Inflammatory macrophage (primary cell): ENCODE data around the gene LRMDA.
"Not testable (repeated sequence)": the region's sequence is repeated elsewhere in the genome, so short reads cannot be mapped to it uniquely, and the experiment has no call there.

Source experiments
- DNase-seq, 2 donors: peaks; one replicate each; pipeline ENCODE4 v3.0.0-alpha.2; 2020 to 2022

LRMDA gene

DNA sequence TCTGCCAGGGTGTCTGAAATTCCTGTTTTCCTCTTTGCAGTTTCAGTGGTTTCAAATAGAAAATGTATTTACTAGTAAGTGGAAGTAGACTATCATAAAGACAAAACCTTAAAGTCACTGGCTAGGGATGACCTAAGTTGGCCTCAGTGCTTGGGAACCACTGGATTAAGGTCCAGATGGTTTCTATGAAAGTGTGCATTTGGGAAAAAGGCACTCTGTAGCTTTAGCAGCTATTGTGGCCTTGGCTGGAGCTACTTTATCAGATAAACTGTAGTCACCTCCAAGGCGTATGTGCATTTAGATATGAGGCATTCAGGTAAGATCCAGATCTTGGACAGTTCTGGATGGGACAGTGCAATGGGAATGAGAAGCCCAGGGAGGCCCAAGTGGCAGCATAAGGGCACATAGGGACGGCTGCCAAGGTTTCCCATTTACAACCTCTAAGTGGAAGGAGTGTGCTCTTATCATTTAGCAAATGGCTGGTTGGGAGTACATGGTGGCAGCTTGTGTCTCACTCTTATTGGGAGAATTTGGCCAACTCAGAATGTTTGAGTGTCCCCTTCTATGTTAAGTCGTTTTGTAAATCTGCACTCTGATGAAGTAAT, 185.6 kb downstream of the LRMDA start:
- no peak for DNase-seq

DNA sequence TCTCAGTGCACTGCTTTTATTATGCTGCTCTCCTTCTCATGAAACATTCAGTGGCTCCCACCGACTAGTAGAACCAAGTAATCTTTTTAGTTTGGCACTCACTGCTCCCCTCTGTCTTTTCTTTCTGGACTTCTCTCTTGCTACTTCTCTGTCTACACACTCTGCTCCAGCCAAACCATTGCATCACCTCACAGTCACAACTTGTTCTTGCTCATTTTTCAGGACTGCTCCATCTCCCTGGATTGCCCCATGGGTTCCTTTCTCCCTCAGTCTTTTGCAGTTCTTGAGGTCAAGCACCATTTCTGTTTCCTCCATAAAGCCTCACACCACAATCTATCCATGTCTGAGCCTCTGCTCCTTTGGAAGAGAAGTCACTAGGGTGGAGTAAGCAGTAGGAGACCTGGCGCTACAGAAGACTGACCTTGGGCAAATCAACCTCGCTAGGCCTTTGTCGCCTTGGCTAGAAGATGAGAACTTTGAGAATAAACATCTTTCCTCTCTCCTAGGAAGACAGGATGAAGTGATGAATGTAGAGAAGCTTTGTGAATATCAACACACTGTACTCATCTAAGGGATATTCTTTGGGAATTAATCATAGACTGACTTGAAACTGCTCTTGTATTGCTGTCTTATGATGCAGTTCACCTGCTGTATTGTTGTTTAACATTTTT, 186.2 kb downstream of the LRMDA start:
- peak; percentile 67 to 71 for DNase-seq

DNA sequence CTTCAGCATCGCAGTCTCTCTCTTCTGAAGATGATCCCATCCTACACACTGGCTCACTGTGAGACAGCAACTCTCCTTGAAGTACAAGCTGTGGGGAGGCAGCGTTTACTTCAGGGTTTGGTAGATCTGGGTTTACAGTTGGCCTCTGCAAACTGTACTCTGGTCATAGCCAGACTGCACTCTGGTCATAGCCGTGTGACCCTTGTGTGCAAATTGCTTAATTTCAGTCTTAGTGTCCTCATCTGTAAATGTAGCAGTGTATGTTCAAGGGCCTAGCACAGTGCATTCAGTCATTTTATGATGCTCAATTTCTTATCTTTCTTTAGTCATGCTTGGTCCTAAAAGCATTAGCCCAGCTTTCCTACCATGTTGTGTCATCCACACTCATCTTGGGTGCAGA, 188.2 kb downstream of the LRMDA start:
- DNase-seq, result peak; percentile 37 to 57

DNA sequence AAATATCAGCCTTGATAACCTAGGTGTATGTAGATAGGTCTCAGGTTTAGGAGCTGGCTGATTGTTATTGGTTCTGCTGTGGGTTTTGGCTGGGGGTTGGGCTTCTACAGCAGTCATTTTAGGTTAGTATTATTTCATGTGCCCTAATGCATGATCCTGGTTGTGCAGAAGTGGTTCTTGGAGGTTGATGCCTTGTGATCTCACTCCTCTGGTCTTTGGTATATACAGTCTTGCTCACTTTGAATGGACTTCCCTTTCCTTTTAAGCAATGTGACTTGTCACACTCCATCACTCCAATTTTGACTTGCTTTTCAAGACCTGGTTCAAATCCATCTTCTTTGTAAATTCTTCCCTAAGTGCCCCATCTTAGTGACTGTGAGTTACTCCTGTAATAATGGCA, 188.9 kb downstream of the LRMDA start:
- peak; percentile 42 to 54 for DNase-seq

DNA sequence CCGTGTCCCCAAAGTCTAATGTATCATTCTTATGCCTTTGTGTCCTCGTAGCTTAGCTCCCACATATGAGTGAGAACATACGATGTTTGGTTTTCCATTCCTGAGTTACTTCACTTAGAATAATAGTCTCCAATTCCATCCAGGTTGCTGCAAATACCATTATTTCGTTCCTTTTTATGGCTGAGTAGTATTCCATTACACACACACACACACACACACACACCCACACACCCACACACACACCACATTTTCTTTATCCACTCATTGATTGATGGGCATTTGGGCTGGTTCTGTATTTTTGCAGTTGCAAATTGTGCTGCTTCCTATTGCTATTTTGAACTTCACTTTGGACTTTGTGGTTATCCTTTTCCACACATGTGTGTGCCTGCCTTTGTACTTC, 189.6 kb downstream of the LRMDA start:
- not testable (repeated sequence) for DNase-seq

DNA sequence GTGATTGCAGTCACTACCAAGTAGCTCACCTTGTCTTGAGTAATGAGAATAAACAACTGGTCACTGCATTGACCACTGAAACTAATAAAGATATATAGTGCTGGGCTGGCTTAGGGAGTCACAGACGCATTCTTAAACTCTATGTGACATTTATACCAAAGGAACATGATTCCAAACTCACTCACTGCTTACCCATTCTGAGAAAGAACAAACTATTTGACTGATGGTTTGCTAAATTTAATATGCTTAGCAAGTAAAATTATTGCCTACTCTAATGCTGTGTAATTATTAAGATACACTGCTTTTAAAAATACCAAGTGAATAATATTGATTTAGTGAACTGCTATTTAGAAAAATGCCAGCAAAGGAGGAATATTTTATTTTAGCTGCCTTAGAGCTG, 191.1 kb downstream of the LRMDA start:
- DNase-seq, result no peak

DNA sequence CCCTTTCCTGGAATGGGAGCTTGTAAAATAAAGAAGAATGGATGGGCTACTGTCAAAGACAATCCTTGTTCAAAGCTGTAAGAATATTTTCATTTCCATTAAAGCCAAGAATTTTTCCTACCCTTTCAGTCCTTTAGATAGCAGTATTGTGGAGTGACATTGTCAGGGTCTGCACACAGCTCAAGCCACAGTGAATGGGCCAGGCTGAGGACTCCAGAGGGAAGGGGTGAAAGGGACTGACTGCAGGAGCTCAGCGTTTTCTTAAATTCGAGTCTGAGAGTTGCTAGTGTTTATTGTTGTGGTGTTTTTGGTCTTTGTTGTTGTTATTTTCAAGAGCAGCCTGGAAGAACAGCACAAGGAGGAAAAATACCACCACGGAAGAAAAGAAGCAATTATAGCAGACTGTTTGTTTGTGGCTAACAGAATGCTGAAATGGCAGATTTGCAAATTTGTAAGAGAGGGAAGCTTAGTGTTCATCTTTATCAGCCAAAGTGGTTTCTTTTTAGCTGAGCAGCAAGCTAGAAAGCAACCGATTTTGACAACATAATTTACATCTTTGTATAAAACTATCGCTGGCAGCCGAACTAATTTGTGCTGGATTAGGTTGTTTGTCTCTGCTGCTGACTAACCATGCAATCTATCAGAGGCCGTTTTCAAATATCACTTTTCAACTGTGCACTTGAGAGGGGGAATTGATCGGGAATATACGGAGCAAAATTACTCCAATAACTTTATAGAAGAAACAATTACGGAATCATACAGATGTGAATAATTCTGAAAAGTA, 192.1 kb downstream of the LRMDA start:
- DNase-seq, result no peak

DNA sequence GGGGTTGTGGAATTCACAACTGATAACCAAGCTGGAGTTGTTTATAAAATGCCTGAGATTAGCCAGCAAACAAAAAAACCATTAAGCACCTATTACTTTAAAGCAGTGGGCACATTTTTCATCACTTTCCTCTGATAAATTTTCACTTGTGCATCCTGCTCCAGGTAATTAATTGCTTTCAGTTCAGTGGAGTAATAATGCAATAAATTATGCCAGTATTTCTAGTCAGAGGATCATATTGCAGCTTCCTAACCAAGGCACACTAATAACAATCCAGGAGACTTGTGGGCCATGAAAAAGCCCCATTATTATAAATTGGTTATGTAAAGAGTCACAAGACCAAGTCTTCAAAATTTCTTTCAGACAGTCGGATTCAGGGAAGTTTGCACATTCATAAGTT, 193.2 kb downstream of the LRMDA start:
- no peak for DNase-seq

DNA sequence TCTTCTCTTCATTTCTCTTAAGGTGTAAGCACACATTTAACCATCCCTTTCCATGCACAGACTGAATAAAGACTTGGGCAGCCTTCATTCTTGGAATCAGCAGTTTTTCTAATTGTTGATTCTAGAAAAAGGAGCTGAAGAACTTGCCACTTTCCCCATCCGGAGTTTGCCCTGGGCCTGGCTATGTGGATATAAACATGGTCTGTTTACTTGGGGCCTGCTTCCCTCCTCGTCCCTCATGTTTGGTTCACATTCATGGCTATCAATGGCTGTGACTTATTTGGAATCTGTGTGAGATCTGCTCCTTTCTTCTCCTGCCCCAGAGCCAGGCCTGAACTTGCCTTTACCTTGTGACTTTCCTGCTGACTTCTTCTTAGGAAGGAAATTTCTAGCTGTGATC, 199.3 kb downstream of the LRMDA start:
- DNase-seq, result no peak

DNA sequence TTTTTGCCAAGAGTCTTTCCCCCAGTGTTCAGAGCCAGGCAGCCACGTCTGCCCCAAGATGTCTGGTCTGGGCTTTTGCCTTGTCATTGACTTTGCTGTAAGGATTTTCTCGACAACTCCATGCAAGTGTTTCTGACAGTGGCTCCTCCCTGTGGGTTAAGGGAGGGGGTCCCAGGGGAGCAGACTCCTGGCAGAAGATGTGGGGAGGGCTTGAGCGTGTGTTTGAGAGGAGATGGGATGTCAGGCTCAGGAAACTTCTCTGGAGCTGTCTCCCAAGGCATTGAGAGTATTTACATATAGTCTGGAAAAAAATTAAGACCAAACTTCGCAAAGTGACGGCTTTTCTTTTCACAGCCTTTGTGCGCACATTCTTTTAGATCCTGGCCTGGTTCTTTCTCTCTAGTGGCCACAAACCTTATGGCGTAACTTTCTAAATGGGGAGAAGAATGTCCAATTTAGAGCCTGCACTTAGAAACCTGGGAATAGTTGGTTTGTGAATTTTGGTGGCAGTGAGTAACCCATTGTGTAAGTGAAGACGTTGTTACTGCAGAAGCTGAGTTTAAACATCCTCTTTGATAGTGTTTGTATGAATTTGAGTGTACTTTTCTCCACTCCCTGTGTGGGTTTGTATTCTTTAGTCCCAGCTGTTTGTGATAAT, 201.5 kb downstream of the LRMDA start:
- DNase-seq, result no peak

DNA sequence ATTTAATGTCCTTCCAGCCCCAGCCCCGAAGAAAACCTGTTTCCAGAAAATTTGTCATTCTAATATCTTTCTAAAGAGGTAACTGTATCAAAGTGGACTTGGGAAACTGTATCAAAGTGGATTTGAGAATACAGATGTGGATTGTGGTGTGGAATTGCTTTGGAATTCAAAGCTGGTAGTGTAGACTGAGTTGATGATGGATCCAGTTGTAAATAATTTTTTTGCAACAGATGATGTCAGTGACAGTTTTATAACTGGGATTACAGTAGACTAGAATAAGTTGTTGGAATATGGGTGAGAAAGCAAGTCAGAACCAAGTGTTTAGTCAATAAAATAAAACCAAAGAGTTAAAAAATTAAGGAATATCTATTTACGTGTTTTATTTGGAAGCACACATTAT, 202.1 kb downstream of the LRMDA start:
- DNase-seq, result no peak

DNA sequence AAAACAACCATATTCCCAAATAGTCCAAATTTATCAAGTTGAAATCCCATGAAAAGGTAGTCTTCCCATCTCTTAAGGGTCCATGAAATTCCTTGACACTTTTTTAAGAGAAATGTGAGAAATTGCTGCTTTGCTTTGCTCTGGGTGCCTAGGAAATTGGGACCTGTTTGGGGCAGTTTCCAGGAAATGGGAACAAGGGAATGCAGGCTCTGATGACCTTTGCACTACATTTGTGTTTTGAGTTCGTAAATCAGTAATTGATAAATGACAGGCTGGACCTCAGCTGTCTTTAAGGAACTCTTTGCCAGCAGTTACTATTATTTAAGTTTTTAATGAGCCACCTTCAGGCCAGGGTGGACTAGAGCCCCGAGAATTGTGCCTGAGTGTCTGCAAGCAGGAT, 203.5 kb downstream of the LRMDA start:
- DNase-seq, result no peak

DNA sequence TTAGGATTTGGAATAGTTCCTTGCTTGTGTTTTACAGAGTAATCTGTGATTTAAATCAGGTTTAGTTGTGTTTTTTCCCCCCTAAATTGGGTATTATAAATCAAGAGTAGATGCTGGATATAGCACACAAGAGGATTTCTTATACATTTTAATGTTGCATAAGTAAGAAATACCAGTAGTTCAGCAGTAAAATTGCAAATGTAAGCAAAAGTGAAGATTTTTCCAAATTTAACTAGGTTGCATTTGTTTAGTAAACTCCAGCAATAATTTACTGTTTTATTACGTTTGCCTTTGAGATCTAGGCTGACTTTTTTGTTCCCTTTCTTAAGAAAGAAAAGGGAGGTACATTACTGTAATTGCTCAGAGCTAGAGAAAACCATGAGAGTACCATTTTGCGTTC, 207.3 kb downstream of the LRMDA start:
- DNase-seq, result no peak

DNA sequence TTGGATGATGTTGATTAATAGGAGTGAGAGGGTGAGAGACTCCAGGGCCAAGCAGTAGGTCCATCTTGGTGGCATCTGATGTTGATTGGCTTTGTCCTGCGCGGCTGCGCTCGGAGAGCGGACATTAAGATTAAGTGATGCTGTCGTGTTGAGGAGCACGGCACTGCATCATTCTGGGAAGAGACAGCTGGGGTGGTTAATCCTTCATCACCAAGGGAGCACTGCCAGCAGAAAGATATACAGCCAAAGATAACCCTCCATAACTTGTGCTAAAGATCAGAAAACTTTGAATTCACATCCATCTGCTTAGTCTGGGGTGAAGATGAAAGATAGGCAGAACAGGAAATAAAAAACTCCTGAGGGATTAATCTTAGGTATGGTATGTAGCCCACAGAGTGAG, 208.3 kb downstream of the LRMDA start:
- DNase-seq, result no peak

DNA sequence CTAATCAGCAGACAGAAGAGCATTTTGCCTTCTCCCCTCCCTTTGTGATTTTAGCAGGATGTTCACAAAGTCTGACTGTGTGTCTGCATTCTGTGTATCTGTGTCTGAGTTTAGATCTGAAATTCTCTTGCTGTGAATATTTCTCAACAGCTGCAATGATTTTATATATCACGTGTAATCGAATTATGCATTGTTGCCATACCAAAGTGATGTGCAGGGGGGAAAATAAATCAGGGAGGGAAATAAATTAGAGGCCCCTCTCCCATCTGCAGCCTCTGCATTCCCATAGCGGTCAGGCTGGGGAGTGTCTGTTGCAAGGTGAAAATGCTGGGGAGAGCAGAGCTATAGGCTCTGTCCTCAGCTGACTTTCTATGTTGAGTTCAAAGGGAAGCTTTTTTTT, 209.0 kb downstream of the LRMDA start:
- DNase-seq, result no peak

DNA sequence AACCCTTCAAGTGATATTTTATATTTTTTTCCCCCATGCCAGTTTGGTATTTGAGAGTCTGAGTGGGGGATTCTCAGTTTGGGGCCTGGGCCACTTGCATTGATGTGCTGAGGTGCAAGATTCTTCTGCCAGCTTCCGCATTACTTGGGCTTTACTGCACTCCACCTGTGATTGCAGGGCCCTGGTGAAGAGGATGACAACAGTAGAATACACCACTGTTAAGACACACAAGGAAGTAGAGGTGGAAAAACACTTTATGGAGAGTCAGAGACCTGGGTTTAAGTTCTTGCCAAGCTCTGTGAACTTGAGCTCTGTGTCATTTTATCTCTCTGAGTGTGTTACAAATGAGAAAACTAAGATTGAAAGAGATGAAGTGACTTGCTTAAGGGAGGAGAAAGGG, 209.4 kb downstream of the LRMDA start:
- no peak for DNase-seq

DNA sequence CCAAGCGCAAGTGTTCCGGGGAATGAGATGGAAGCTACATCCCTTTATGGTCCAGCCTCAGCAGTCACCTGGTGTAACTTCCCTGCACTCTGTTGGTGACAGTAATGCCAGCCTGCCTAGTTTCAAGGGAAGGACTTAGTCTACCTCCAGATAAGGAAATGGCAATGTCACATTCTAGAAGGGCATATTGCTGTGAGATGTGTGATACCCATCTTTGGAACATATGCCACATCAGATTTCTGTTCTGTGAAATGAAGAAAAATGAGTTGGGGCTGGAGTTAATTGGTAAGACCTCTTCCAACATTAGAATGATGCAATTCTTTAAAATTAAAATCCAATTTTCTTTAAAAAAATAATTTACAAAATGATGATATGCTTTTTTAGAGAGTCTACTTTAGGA, 212.0 kb downstream of the LRMDA start:
- no peak for DNase-seq

DNA sequence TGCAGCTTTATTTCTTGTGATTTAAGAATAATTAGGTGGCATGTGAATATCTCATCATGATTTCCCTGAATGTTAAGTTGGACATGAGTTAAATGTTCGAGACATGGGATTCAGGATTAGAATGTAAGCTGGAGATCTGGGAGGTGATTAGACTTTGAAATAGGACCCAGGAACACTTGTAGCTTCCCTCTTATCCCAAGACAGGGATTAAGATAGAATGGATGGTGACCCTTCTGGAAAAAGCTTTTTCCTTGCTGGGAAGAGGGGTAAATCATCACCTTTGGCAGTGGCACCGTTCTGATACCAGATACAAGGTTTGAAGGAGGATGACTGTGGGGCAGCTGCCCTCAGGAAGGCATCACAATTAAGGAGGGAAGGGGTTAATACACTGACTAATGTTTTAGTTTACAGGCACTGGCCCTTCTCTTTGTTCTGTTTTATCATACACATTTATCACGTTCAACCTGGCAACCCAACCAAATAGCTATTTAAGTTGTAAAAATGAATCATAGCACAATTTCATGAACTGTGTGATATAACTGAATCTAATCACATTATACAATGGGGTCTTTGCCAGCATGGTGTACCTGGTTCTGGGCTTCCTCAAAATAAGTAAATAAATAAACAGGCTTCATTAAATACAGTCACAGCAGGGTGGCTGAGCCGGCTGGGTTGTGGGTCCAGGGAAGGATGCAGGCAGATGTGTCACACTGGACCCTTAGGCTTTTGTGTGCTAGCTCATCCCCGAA, 212.7 kb downstream of the LRMDA start:
- DNase-seq, result no peak

DNA sequence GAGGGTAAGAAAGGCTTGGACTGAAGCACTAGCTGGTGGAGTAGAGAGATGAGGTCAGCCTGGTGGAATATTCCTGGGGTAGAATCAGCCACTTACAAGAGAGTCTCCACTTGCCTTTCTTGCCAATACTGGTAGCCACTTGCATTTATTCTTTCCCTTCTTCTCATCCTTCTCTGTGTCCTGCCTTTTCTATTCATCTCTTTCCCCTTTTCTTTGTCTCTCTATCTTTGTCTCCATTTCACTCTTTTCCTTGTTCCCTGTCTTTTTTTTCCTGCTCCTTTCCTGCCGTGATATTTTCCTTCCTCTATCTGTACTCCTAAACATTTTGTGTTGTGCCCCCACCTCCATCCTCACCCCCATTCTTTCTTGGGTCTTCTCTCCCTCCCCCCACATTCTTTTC, 214.3 kb downstream of the LRMDA start:
- no peak for DNase-seq

DNA sequence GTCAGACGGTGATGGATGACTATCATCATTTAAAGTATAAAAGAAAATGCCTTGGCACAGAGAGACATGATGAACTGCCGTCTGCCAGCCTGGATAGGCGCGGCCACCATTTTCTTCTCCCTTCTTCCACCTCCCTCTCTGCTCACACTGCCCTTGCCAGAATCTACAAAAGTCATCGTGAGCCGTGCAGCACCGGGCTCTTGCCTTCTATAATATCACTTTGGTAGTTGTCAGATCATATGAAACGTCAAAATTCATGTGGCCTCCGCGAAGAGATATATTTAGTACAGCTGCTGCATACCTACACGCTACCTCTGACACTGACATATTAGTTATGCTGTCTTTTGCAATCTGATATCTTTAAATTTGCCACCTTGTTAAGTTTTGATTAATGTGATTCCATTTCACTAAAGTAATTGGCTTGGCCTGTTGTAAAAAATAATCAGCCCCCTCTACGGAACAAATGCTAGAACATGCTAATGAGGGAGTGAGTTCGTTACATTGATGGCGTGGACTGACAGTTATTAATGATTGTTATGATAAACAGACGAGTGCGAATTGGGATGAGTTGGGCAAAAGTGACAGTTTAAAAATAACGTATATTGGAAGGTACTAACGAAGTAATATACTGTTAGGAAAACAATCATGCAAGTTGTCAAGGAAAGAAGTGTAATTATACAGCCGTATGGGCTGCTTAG, 214.9 kb downstream of the LRMDA start:
- DNase-seq, result no peak

DNA sequence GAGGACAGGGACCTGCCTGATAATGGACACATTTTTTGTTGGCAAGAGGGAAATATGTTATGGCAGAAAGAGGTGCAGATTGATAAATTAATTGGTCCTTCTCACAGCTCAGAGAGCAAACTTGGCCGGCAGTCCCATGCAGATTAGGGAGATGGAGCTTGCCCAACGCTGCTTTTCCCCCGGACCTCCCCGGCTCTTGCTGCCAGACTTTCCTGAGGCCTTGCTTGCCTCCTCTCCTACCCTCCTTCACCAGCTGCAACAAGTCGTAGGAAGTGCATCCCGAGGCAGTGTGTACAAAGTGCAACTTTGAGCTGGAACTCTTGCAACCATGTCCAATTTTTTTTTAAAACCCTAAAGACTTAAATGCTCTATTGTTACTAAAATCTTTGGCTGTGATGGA, 215.5 kb downstream of the LRMDA start:
- DNase-seq, result no peak

DNA sequence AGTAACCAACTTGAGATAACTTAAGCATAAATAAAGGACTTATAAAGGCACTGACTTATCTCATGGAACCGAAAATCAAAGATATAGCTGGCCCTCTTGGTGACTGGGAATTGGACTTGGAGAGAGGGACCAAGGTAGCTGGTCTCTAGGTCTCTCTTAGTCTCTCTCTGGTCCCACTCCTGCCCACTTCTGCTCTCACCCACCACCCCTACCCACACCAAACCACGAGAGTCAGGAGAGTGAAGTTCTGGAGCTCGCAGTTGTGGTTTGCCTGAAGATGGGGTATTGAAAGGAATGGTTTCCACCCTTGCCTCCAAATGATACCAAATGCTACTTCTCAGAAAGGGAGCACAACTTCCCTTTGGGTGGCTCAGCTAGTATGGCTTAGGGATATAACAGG, 216.3 kb downstream of the LRMDA start:
- peak; percentile 14 to 20 for DNase-seq
